HG02798 (cell line): Measurements from ENCODE around the gene UTP14A.
"Not testable (repeated sequence)": the region's sequence is repeated elsewhere in the genome, so short reads cannot be mapped to it uniquely, and the experiment has no call there.

Experiments
- ATAC-seq: cut with Tn5 transposase; IDR thresholded peaks from one replicate; pipeline ENCODE4 v1.9.1; 2021; ENCODE audit warnings: mild to moderate bottlenecking; ENCODE audit not compliant: unreplicated experiment, poor library complexity

UTP14A gene, protein sequence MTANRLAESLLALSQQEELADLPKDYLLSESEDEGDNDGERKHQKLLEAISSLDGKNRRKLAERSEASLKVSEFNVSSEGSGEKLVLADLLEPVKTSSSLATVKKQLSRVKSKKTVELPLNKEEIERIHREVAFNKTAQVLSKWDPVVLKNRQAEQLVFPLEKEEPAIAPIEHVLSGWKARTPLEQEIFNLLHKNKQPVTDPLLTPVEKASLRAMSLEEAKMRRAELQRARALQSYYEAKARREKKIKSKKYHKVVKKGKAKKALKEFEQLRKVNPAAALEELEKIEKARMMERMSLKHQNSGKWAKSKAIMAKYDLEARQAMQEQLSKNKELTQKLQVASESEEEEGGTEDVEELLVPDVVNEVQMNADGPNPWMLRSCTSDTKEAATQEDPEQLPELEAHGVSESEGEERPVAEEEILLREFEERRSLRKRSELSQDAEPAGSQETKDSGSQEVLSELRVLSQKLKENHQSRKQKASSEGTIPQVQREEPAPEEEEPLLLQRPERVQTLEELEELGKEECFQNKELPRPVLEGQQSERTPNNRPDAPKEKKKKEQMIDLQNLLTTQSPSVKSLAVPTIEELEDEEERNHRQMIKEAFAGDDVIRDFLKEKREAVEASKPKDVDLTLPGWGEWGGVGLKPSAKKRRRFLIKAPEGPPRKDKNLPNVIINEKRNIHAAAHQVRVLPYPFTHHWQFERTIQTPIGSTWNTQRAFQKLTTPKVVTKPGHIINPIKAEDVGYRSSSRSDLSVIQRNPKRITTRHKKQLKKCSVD

DNA sequence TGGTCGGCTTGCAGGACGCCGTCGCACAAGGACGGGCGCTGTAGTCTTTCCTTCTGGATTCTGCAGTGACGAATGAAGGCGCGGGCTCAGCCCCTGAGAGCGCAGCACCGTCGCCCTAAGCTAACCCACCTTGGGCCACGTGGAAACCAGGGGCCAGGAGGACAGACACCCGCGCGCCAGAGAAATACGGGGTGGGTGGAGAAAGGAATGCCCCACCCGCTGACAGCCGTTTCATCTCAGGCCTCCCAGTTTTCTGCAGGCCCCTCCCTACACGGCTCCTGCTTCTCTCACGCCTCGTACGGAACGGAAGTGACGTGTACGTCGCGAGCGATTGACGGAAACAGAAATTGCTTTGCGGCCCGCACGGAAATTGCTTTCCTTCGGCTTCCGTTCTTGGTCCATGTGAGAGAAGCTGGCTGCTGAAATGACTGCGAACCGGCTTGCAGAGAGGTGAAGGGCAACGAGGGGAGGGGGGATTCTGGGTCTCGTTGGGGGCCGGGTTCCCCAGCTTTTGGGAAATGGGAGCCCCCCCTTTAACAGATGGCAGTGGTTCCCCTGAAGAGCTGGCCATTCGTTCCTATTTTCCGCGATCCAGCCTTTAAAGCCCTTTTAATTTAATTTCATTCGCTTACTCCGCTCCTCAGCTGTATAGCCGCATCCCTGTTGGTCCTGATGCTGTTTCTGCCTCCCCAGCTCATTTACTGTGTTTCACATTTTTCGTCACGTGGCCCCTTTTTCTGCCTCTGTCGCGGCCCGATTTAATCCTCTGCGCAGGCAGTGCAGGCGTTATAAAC is at the start of gene UTP14A:
UTP14A (plus strand) TSS at position 378 of the 794 bp plus-strand sequence; CDS start at position 425, 47 bp downstream.
- peak; percentile 99 for ATAC-seq

DNA sequence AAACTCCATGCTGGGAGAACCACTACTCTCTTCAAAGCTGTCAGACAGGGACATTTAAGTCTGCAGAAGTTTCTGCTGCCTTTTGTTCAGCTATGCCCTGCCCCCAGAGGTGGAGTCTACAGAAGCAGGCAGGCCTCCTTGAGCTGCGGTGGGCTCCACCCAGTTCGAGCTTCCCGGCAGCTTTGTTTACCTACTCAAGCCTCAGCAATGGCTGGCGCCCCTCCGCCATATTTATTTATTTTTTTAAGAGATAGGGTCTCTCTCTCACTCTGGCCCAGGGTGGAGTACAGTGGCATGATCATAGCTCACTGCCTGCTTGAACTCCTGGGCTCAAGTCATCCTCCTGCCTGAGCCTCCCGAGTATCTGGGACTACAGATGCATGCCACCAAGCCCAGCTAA is 46.8 kb upstream of the UTP14A start:
- not testable (repeated sequence) for ATAC-seq

DNA sequence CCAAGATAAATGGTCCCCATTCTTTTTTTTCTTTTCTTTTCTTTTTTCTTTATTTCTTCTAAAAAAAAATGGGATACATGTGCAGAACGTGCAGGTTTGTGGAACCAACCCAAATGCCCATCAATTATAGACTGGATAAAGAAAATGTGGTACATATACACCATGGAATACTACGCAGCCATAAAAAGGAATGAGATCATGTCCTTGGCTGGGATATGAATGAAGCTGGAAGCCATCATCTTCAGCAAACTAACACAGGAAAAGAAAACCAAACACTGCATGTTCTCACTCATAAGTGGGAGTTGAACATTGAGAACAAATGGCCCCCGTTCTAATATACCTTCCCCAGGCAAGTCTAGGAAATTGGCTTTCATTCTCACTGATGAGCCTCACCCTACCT is 39.6 kb upstream of the UTP14A start:
- not testable (repeated sequence) for ATAC-seq

DNA sequence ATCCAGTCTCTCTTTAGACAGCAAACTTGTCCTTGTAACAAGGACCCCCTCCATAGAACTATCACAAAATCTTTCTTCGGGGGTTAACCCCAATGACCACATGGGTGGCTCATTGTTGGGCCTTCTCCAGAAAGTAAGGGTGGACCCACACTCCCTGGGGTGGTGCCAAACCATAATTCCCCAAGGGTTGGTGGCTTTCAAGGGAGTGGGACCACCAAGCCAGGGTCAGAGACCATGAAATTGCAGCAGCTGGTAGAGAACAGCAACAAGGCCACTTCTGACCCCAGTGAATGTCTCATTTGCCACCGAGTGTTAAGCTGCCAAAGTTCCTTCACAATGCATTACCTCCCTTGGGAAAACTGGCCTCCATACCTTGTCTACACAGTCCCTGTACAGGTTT is 33.4 kb upstream of the UTP14A start:
- no peak for ATAC-seq

DNA sequence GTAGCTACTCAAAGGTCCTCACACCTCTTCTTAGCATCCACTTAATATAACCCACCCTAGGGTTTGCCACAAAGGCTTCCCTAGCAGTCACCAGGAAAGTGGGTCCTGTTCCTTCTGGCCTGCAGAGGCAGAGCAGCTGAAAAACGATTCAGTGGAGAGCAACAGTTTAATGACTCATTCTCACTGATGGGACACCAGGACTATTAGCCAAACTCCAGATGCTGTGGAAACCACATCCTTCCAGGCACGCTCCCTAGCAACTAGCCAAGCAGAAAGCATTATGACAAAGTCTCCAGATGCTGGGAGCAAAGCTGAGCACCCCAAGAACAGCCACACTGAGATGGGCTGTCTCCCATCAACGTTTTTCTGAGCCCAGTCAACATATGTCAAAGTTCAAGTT is 30.3 kb upstream of the UTP14A start:
- no peak for ATAC-seq

DNA sequence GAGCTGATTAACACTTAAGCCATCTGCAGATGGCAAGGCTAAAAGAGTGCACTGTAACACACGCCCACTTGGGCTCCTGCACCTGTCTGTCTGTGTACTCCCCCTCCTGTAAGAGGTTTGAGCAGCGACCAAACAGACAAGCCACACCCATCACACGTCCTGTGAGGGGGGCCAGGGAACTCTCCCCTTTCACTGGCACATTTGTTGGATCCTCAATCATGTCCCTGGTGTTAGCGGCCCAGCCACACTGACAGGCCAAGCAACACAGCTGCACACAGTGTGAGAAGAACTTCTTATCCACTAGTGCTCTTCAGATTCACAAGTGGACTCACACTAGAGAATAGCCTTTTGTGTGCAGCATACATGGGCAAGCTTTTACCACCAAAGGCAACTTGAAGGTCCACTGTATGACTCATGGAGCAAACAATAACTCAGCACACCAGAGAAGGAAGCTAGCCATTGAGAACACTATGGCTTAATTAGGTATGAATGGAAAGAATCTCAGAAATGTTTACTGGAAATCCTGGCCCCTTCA is 29.1 kb upstream of the UTP14A start:
- no peak for ATAC-seq

DNA sequence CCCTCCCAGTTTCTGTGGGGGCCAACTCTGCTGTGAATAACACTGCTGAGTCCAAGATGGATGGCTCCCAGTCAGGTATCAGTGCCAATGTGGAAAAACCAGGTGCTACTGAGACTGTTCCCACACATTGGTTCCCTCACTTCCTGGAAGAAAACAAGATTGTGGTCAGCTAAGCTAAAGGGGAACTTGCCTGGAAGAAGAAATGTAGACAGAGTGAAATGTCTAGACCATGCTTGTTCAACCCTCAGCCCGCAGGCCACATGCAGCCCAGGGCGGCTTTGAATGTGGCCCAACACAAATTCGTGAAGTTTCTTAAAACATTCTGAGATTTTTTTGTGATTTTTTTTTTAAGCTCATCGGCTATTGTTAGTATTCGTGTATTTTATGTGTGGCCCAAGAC is 28.6 kb upstream of the UTP14A start:
- ATAC-seq: no peak

DNA sequence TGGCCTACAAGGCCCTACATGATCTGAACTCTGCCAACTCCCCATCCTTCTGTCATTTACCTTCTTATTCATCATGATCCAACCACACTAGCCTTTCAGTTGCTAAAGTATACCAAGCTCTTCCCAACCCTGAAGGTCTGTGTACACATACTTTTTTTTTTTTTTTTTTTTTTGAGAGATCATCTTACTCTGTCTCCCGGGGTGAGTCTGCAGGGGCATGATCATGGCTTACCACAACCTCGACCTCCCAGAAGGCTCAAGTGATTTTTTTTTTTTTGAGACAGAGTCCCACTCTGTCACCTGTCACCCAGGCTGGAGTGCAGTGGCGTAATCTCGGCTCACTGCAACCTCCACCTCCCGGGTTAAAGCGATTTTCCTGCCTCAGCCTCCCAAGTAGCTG is 5.9 kb upstream of the UTP14A start:
- no peak for ATAC-seq

DNA sequence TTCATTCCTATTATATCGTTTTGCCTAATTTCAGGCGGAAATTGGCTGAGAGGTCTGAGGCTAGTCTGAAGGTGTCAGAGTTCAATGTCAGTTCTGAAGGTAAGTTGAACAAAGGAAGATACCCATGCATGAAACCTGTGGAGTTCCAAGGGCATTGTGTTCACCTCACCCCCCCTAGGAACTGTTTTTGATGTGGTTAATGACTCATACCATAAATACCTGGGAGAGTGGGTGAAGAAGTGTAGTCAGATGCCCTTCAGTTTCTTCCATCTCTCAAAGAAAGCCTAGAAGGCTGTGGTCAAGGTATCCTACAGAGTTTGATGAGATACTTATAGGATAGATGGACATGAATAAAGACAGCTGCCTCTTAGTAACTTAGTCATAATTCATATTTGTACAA is 2.7 kb downstream of the UTP14A start:
- no peak for ATAC-seq

DNA sequence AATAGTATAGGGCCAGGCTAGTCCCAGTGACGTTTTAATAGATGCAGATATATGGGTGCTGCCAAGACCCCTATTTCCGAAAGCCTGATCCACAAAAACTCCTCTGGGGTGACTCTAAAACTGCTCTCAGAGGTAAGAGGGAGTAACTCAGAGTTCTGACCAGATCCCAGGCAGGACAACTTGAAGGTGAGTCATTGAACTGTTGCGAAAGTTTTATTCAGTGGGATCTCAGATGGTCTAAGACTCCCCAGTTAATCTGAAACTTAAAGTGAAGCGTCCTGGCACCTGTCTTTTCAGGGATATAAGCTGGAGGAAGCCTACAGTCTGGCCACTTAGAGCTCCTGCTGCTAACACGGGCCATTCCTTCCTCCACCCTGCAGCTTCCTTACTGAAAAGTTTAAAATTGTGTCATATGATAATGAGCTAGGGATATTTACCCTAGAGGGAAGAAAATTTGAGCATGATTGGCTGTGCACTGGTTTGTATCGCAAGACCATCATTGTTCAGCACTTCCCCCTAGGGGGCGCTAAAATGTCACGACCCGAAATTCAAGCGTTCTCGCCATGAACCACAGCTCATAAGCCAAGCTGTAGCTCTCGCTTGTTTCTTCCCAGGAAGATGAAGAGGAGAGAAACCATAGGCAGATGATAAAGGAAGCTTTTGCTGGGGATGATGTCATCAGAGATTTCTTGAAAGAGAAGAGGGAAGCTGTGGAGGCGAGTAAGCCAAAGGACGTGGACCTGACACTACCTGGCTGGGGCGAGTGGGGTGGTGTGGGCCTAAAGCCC is 19.5 kb downstream of the UTP14A start:
- peak; percentile 40 for ATAC-seq

DNA sequence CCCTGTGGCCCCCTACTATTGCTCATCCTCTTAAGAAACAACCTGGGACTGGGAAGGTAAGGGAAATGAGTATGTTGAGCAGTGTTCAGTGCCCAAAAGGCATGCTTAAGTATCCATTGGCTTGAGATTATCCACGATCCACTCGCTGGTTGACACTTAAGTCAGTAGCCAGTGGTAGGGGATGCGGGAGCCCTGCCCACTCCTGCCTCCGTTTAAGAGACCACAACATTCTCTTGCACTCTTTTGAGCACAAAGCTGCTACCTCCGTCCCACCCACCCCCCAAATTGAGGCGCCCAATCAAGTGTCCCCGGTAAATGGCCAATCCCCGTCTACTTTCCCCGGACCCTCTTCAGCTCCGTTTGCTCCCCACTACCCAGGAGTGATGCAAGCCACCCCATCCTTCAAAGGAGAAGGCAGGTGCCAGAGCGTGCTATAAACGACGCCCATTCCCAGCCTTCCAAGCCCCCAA is 25.0 kb downstream of the UTP14A start:
- ATAC-seq: peak; percentile 8

DNA sequence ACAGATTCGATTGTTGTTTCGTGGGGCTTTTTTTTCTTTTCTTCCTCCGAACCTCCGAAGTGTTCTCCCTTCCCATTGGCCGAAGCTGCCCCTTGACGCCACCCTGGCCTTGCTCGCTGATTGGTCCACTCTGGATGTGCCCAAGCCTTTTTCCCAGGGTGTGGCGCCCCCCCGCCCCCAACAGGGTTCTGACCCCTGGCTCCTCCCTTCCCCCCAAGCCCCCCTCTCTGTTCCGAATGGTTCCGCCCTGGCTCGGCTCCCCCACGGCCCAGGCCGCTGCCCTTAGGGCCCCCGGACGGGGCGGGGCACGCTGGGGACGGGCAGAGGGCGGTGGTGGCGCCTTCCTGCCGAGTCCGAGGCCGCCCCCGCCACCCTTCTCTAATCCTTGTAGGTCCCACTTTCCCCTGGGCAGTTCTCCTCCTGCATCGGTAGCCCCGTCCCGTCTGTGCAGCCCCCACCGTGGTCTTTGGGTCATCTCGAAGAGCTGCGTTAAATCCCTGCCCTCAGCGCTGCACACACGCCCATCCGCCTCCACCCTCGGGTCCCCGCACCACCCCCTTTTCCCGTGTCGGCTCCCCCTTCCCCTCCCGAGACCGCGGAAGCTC is 25.5 kb downstream of the UTP14A start:
- ATAC-seq: peak; percentile 77

DNA sequence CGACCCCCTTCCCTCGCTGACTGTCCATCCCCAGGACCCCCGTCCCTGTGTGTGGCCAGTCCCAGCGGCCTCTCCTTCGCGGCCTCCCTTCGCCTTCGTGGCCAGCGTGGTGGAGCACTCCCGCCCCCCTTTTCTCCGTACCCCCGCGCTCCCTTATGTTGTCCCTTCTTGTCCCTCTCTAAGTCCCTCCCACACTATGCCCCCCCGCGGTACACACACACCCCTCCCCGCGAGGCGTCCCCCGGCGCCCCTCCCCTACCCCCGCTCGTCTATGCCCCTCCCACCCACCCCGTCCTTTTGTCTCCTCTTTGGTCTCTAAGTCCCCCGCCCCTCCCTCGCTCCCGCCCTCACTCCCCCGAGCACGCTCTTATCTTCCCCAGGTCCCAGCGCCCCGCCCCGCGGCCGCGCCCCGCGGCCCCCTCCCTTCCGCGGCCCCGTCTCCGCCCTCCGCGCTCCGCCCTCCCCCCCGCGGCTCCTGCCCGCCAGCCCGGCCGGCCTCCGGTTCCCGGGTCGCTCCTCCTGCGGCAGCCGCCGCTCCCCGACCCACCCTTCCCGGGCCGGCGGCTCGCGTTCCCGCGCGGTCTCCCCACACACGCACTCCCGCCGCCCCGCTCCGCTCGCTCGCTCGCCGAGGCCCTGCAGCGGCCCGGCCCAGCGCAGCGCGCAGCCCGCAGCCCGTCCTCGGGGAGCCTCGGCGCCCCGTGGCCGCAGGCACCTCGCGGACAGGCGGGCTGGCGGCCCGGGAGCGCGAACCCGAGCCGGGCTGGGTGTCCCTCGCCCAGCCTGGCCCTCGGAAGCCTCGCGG is 26.3 kb downstream of the UTP14A start:
- peak; percentile 68 for ATAC-seq

DNA sequence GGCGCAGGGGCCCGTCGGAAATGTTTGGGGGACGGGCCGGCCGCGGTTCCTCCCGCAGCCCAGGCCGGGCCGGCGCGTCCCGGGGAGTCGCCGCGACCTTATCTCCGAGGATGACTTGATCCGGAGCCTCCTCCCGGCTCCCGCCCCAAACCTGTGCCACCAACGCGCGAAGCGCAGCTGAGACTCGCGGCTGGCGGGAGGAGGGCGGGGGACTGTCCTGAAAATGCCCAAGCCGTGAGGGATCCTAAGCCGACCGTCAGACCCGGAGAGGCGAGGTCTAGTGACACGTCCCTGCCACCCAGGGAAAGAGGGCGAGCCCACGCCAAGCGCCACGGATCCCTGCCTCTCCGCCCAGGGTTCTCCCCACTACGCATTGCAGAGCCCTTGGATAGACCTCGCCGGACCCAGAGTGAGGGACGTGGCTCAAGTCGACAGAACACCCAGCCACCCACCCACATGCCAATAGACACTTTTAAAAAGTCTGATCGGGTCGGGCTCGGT is 26.9 kb downstream of the UTP14A start:
- ATAC-seq: peak; percentile 3

DNA sequence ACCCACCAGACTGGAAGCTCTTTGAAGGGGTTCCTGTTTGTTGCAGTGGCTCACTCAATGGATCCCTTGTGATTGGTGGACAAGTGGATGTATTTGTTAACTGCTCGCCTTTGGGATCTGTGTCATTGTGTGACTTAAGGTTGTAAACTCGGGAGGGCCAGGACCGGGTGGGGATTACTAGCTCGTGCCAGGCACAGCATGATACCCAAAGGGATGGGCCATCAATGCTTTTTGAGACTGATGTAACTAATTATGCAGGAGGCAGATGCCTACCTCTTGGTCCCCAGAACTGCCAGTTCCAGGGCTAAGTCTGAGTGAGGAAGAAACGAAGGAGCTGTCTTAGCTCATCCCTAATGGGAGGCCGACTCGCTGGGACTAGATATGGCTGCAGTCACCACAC is 27.7 kb downstream of the UTP14A start:
- ATAC-seq: no peak

DNA sequence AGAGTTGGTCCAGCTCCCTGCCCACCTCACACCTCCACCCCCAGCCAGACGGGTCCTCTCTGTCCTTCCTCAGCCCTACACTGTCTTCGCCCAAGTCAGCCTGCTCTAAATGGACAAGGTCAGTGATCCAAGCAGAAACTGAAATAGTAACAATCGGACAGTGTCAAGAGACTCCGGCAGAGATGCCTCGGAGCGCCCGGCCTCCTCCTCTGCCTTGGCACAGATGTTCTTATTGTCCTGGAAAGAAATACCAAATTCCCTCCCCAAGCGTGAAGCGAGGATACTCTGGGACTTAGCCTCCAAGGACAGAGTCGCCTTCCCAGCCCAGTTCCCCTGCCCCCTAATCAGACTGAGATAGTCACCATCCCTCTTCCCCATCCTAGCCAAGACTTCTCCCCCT is 28.5 kb downstream of the UTP14A start:
- no peak for ATAC-seq

DNA sequence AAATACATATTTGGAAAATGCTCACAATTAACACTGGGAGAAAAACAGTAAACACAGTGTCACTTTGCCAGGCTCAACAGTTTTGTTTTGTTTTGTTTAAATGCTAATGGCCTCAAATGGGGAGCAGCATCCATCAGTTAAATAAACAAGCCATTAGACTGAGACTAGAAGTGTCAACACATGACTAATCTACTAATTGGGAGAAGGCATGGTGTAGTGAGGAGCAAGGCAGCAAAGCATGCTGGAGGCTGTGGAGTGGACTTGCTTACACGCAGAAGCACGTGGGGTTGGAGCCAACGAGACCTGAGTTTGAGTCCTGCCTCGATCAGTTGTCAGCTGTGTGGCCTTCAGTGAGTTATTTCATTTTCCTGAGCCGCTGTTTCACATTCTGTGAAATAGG is 29.0 kb downstream of the UTP14A start:
- ATAC-seq: no peak

DNA sequence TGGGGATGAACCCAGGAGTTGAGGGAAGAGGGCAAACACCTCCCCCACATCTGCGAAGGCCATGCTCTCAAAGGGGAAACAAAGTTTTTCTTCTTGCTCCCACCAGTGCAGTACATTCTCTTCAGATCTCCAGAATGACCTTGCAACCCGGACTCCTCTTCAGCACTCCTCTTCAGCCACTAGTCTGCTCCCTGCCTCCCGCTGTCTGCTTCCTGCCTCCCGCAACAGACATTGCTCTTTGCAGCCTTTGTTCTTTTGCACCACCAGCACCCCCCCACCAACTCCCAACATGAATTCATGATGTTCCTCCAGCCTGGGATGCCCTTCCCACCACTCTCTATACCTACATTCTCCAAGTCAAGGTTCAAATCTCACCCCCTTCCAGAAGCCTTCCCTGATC is 32.1 kb downstream of the UTP14A start:
- ATAC-seq: no peak
